ENCODE data around the gene PPP1R7. TPM values are rescaled to one million over a fixed set of nuclear protein-coding genes. Genes with fewer than 3 reads are reported as not detected.

The PPP1R7 gene
- total and polyA plus RNA-seq, 9 of the 15 experiments (the other 6 are each of a cell fraction or from before 2014, with no cell fraction given) = 37.5 to 75.0 (median 50.5) TPM

DNA sequence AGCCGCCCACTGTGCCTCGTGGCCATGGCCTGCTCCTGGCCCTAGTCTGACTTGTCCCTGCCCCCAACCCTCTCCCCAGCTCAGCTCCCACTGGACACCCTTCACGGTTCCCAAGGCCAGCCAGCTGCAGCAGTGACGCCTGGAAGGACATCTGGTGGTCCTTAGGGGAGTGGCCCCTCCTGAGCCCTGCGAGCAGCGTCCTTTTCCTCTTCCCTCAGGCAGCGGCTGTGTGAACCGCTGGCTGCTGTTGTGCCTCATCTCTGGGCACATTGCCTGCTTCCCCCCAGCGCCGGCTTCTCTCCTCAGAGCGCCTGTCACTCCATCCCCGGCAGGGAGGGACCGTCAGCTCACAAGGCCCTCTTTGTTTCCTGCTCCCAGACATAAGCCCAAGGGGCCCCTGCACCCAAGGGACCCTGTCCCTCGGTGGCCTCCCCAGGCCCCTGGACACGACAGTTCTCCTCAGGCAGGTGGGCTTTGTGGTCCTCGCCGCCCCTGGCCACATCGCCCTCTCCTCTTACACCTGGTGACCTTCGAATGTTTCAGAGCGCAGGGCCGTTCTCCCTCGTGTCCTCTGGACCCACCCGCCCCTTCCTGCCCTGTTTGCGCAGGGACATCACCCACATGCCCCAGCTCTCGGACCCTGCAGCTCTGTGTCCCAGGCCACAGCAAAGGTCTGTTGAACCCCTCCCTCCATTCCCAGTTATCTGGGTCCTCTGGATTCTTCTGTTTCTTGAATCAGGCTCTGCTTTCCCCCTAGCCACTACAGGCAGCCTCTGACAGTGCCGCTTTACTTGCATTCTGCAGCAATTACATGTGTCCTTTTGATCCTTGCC is 74.0 kb downstream of the PPP1R7 start:
- in situ Hi-C loops (cut with MboI) (no loop called here), intact Hi-C loops (cut with micrococcal nuclease) (no loop called here)
- ATAC-seq (no peak), DNase-seq (ENCODE audit: extremely low read depth in 1 of 4, low spot score in 3 of 4) (no peak), FAIRE-seq (no peak)
- H3K4me3 ChIP-seq = no peak overlapping the region
- ChIA-PET POLR2A (interaction anchor here (0.7 to 1.3 kb wide), 2 partner anchors 12 to 21 kb away, joined by 3 read pairs; no protein-coding TSS in a partner anchor), CTCF (ENCODE audit: low intra/inter-chr PET ratio) (no interaction called here)
- TF ChIP-seq POLR2G (IDR thresholded peaks at IDR 0.05; ENCODE audit: low read depth, low read length) (peak; percentile 65), RBM22 (IDR thresholded peaks at IDR 0.05; ENCODE audit: low read depth, low read length, poor library complexity, severe bottlenecking) (peak; percentile 49)
- TF ChIP-seq, protein P1, sequence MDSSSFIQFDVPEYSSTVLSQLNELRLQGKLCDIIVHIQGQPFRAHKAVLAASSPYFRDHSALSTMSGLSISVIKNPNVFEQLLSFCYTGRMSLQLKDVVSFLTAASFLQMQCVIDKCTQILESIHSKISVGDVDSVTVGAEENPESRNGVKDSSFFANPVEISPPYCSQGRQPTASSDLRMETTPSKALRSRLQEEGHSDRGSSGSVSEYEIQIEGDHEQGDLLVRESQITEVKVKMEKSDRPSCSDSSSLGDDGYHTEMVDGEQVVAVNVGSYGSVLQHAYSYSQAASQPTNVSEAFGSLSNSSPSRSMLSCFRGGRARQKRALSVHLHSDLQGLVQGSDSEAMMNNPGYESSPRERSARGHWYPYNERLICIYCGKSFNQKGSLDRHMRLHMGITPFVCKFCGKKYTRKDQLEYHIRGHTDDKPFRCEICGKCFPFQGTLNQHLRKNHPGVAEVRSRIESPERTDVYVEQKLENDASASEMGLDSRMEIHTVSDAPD (CRISPR knock-in tag; IDR thresholded peaks at IDR 0.05) = no peak
- peaks cover 38% of the 10 kb centered on the region; the same call in 2 of the 3 replicates for H3K36me3 ChIP-seq (ENCODE audit: control insufficient read depth, insufficient read depth, low read length)
- H3K9ac ChIP-seq (ENCODE audit: insufficient read depth in 1 of 2, low read depth in 2 of 2, low read length in 2 of 2) = peak overlapping the region in 1 of 2 experiments; percentile 31; a peak in 1 of 4 replicates
- peaks cover 11% of the 10 kb centered on the region; the same call in 1 of the 2 replicates for H4K20me1 ChIP-seq (replicated peaks; ENCODE audit: control insufficient read depth, insufficient read depth, low read length)
- no peak overlapping the region for H3K27ac ChIP-seq (ENCODE audit: extremely low read depth, low read depth, low read length)
- no peak overlapping the region for H3K4me2 ChIP-seq (ENCODE audit: insufficient read depth, low read length)
- peaks cover 12% of the 10 kb centered on the region for H3K79me2 ChIP-seq (ENCODE audit: control insufficient read depth, insufficient read depth, low read length)
- peaks cover 4 to 29% of the 10 kb centered on the region in 2 experiments; a peak in 3 of 5 replicates for H3K4me1 ChIP-seq (replicated peaks in 1 of 2; ENCODE audit: control insufficient read depth in 2 of 2, insufficient read depth in 2 of 2, low read length in 2 of 2)
- no peaks in the 10 kb centered on the region for H3K27me3 ChIP-seq (ENCODE audit: control insufficient read depth in 2 of 2, insufficient read depth in 2 of 2, low read length in 2 of 2)
- BruUV-seq (replicated peaks) = no TSS peak
- WGBS (ENCODE audit: insufficient coverage, low coverage, missing lambda C conversion rate) = 83% methylated on average over 6 of the region's 26 CpGs
- no peaks in the 10 kb centered on the region for H3K9me3 ChIP-seq (replicated peaks; ENCODE audit: control insufficient read depth, insufficient read depth, low read depth, low read length)
- H3K9me1 ChIP-seq (ENCODE audit: control insufficient read depth, insufficient read depth, low read length) = peaks cover 8% of the 10 kb centered on the region
- H2AFZ ChIP-seq (ENCODE audit: low read depth, low read length) = no peak overlapping the region

Data from K562 (cell line).